22Rv1 (cell line): Measurements from ENCODE around the gene TENM4.
"Not testable (repeated sequence)": the region's sequence is repeated elsewhere in the genome, so short reads cannot be mapped to it uniquely, and the experiment has no call there.

Source experiments
- H3K27ac ChIP-seq: fragments of 450-650 bp; 2 replicates; pipeline ENCODE4 v1.5.1; 2017
- CTCF ChIP-seq: fragments of 450-650 bp; IDR thresholded peaks from 2 replicates; pipeline ENCODE4 v1.5.1; 2017; ENCODE audit warnings: mild to moderate bottlenecking
- ZFX ChIP-seq: fragments of 450-650 bp; IDR thresholded peaks from 2 replicates; pipeline ENCODE4 v1.6.1; 2017; ENCODE audit warnings: antibody characterized with exemption, borderline replicate concordance

TENM4 gene

GRCh38 chr11:79199729-79200354 is 241.0 kb downstream of the TENM4 start:
- H3K27ac ChIP-seq: no peak overlapping the region
- TF ChIP-seq ZFX: no peak
- TF ChIP-seq CTCF: no peak

- no peak for TF ChIP-seq CTCF
- no peak for TF ChIP-seq ZFX
- no peak overlapping the region for H3K27ac ChIP-seq
Observed at GRCh38 chr11:79198898-79199250, 242.0 kb downstream of the TENM4 start.

GRCh38 chr11:79198203-79198897 is 242.5 kb downstream of the TENM4 start:
- no peak overlapping the region for H3K27ac ChIP-seq
- no peak for TF ChIP-seq CTCF
- TF ChIP-seq ZFX: no peak

GRCh38 chr11:79196950-79197349 is 243.9 kb downstream of the TENM4 start:
- TF ChIP-seq ZFX: no peak
- TF ChIP-seq CTCF: no peak
- H3K27ac ChIP-seq: no peak overlapping the region

GRCh38 chr11:79195209-79195608 is 245.6 kb downstream of the TENM4 start:
- TF ChIP-seq ZFX: no peak
- TF ChIP-seq CTCF: no peak
- no peak overlapping the region for H3K27ac ChIP-seq

GRCh38 chr11:79193663-79194310 is 247.0 kb downstream of the TENM4 start:
- no peak overlapping the region for H3K27ac ChIP-seq
- TF ChIP-seq CTCF (no peak), ZFX (no peak)

GRCh38 chr11:79192836-79193235 is 248.0 kb downstream of the TENM4 start:
- TF ChIP-seq ZFX (no peak), CTCF (no peak)
- no peak overlapping the region for H3K27ac ChIP-seq

- H3K27ac ChIP-seq: not testable (repeated sequence)
Observed at GRCh38 chr11:79191716-79192115, 249.1 kb downstream of the TENM4 start.

GRCh38 chr11:79190553-79190952 is 250.3 kb downstream of the TENM4 start:
- not testable (repeated sequence) for H3K27ac ChIP-seq
